HL-60 (cell line): ENCODE measurements around the gene FBXL17.

ENCODE experiments used
- DNase-seq, 2 experiments: peaks; one replicate each; pipeline ENCODE4 v3.0.0-alpha.2; 2010 to 2020; ENCODE audit warnings: low read depth in 1 of 2, low spot score in 1 of 2
- H3K27ac ChIP-seq: fragments of 250-450 bp; sonication (Bioruptor Pico); replicated peaks from 2 replicates; pipeline ENCODE4 v1.5.1; 2020; ENCODE audit warnings: mild to moderate bottlenecking, moderate library complexity
- H3K27me3 ChIP-seq: fragments of 250-450 bp; sonication (Bioruptor Pico); 2 replicates; pipeline ENCODE4 v1.5.1; 2021; ENCODE audit warnings: mild to moderate bottlenecking, moderate library complexity; ENCODE audit not compliant: insufficient read depth, poor library complexity, severe bottlenecking
- H3K4me3 ChIP-seq: replicated peaks from 2 replicates; pipeline ENCODE4 v1.5.1; 2011; ENCODE audit warnings: mild to moderate bottlenecking, control low read depth, low read length; ENCODE audit not compliant: insufficient read depth
- GABPA ChIP-seq: IDR thresholded peaks from 2 replicates; pipeline ENCODE4 v1.6.1; 2012; ENCODE audit warnings: low read depth
- POLR2AphosphoS5 ChIP-seq: IDR thresholded peaks from 2 replicates; pipeline ENCODE4 v1.6.1; 2012; ENCODE audit warnings: low read depth
- SPI1 ChIP-seq: IDR thresholded peaks from 2 replicates; pipeline ENCODE4 v1.6.1; 2012; ENCODE audit warnings: low read depth, mild to moderate bottlenecking, borderline replicate concordance
- TF ChIP-seq, protein P1 (sequence below): IDR thresholded peaks from 2 replicates; pipeline ENCODE4 v1.6.1; 2012; ENCODE audit warnings: low read depth; ENCODE audit not compliant: insufficient replicate concordance
- TF ChIP-seq, protein P2 (sequence below): IDR thresholded peaks from one replicate; pipeline ENCODE4 v1.5.1; 2011; ENCODE audit warnings: low read length, control low read depth, inconsistent platforms; ENCODE audit not compliant: insufficient read depth

Gene FBXL17

GRCh38 chr5:107971846-107972245 is 410.1 kb downstream of the FBXL17 start:
- Histone ChIP-seq H3K27me3 (no peaks in the 10 kb centered on the region), H3K4me3 (no peak overlapping the region), H3K27ac (no peak overlapping the region)
- no peak for DNase-seq
- TF ChIP-seq SPI1 (no peak), GABPA (no peak), POLR2AphosphoS5 (no peak)
- TF ChIP-seq, protein P1, sequence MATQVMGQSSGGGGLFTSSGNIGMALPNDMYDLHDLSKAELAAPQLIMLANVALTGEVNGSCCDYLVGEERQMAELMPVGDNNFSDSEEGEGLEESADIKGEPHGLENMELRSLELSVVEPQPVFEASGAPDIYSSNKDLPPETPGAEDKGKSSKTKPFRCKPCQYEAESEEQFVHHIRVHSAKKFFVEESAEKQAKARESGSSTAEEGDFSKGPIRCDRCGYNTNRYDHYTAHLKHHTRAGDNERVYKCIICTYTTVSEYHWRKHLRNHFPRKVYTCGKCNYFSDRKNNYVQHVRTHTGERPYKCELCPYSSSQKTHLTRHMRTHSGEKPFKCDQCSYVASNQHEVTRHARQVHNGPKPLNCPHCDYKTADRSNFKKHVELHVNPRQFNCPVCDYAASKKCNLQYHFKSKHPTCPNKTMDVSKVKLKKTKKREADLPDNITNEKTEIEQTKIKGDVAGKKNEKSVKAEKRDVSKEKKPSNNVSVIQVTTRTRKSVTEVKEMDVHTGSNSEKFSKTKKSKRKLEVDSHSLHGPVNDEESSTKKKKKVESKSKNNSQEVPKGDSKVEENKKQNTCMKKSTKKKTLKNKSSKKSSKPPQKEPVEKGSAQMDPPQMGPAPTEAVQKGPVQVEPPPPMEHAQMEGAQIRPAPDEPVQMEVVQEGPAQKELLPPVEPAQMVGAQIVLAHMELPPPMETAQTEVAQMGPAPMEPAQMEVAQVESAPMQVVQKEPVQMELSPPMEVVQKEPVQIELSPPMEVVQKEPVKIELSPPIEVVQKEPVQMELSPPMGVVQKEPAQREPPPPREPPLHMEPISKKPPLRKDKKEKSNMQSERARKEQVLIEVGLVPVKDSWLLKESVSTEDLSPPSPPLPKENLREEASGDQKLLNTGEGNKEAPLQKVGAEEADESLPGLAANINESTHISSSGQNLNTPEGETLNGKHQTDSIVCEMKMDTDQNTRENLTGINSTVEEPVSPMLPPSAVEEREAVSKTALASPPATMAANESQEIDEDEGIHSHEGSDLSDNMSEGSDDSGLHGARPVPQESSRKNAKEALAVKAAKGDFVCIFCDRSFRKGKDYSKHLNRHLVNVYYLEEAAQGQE, result no peak
- TF ChIP-seq, protein P2, sequence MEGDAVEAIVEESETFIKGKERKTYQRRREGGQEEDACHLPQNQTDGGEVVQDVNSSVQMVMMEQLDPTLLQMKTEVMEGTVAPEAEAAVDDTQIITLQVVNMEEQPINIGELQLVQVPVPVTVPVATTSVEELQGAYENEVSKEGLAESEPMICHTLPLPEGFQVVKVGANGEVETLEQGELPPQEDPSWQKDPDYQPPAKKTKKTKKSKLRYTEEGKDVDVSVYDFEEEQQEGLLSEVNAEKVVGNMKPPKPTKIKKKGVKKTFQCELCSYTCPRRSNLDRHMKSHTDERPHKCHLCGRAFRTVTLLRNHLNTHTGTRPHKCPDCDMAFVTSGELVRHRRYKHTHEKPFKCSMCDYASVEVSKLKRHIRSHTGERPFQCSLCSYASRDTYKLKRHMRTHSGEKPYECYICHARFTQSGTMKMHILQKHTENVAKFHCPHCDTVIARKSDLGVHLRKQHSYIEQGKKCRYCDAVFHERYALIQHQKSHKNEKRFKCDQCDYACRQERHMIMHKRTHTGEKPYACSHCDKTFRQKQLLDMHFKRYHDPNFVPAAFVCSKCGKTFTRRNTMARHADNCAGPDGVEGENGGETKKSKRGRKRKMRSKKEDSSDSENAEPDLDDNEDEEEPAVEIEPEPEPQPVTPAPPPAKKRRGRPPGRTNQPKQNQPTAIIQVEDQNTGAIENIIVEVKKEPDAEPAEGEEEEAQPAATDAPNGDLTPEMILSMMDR, result no peak

DNA sequence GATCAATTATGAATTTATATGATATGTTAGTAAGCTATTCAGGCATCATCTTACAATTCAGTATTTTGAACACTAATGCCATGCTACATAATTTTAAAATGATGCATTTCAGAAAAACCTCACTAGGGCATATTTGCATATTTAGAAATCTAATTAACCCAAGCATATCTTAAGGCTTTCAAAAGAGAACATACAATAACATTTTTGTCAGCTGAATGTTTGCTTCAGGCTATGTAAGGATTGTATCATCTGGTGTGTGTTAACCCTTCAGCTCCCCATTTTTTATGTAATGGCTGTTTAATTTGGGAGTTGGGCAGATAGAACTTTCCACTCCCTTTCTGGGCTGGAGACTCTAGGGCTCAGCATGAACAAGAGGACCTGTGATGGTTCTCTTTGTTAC is 412.1 kb downstream of the FBXL17 start:
- Histone ChIP-seq H3K27me3 (no peaks in the 10 kb centered on the region), H3K27ac (no peak overlapping the region), H3K4me3 (no peak overlapping the region)
- TF ChIP-seq, protein P2, result no peak
- TF ChIP-seq POLR2AphosphoS5 (no peak), GABPA (no peak), SPI1 (no peak)
- TF ChIP-seq, protein P1, result no peak
- no peak for DNase-seq

DNA sequence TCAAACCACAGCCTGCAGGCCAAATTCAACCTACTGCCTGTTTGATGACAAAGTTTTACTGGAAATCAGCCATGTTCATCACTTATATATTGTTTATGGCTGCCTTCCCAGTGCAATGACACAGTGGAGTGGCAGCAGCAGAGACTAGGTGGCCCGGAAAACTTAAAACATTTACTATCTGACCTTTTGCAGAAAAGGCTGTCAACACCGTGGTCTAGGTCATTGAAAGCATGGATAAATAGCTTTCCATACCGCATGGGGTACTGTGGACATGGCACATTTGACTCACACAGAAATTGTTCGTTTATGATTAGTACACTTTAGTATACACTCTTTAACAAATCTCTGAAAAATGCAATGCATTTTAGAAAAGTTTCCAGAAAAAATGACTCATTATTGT is 412.9 kb downstream of the FBXL17 start:
- TF ChIP-seq POLR2AphosphoS5, result no peak
- TF ChIP-seq SPI1, result no peak
- TF ChIP-seq, protein P1, result no peak
- TF ChIP-seq, protein P2, result no peak
- TF ChIP-seq GABPA, result no peak

More for the DNA sequence above, 412.9 kb downstream of the FBXL17 start:
- Histone ChIP-seq H3K27me3 (no peaks in the 10 kb centered on the region), H3K4me3 (no peak overlapping the region), H3K27ac (no peak overlapping the region)
- DNase-seq, result no peak
